ENCODE results near the gene TMEM45A.

DNA sequence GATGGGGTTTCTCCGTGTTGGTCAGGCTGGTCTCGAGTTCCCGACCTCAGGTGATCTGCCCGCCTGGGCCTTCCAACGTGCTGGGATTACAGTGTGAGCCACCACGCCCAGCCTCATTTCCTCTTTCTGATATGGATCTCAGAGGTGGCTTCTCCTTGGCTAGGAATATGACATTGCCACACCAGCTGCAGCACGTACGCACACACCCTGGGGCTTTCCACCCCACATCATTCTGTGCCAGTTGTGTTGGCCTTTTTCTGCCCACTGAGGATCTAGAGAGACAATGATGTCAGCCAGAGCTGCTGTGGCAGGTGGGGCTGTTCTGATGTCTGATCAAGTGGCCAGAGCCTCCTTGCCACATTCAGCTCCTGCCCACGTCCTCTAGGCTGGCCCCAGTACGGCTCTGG, 29.0 kb downstream of the TMEM45A start:
- TF ChIP-seq, protein P1, sequence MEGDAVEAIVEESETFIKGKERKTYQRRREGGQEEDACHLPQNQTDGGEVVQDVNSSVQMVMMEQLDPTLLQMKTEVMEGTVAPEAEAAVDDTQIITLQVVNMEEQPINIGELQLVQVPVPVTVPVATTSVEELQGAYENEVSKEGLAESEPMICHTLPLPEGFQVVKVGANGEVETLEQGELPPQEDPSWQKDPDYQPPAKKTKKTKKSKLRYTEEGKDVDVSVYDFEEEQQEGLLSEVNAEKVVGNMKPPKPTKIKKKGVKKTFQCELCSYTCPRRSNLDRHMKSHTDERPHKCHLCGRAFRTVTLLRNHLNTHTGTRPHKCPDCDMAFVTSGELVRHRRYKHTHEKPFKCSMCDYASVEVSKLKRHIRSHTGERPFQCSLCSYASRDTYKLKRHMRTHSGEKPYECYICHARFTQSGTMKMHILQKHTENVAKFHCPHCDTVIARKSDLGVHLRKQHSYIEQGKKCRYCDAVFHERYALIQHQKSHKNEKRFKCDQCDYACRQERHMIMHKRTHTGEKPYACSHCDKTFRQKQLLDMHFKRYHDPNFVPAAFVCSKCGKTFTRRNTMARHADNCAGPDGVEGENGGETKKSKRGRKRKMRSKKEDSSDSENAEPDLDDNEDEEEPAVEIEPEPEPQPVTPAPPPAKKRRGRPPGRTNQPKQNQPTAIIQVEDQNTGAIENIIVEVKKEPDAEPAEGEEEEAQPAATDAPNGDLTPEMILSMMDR (conservative IDR thresholded peaks at IDR 0.05 in 1 of 2, IDR thresholded peaks at IDR 0.05 in 1 of 2; ENCODE audit: low read depth in 1 of 2, low read length in 2 of 2), result no peak
- TF ChIP-seq EZH2 (IDR thresholded peaks at IDR 0.05; ENCODE audit: low read length, missing control alignments), result no peak

Data from fibroblast of lung (primary cell).